Peyer's patch (tissue), 4 donors: ENCODE results near the gene UBE2C.
A peak's percentile ranks its signal among the peaks of the same experiment; 100 is the strongest.

Source experiments
- POLR2A ChIP-seq, 2 donors: fragments of 450-650 bp; IDR thresholded peaks; one replicate each; pipeline ENCODE4 v1.5.1; 2017; ENCODE audit warnings: antibody characterized with exemption in 2 of 2, mild to moderate bottlenecking in 2 of 2, moderate library complexity in 2 of 2
- TF ChIP-seq, protein P1 (sequence below), 6 experiments: fragments of 450-650 bp in 4 of 6; fragments of 200-600 bp in 2 of 6; sonication (generic) in 1 of 6; IDR thresholded peaks; one replicate each; pipeline ENCODE4 v1.5.1; 2017 to 2019; ENCODE audit warnings: antibody characterized with exemption in 6 of 6, mild to moderate bottlenecking in 3 of 6, moderate library complexity in 1 of 6

DNA sequence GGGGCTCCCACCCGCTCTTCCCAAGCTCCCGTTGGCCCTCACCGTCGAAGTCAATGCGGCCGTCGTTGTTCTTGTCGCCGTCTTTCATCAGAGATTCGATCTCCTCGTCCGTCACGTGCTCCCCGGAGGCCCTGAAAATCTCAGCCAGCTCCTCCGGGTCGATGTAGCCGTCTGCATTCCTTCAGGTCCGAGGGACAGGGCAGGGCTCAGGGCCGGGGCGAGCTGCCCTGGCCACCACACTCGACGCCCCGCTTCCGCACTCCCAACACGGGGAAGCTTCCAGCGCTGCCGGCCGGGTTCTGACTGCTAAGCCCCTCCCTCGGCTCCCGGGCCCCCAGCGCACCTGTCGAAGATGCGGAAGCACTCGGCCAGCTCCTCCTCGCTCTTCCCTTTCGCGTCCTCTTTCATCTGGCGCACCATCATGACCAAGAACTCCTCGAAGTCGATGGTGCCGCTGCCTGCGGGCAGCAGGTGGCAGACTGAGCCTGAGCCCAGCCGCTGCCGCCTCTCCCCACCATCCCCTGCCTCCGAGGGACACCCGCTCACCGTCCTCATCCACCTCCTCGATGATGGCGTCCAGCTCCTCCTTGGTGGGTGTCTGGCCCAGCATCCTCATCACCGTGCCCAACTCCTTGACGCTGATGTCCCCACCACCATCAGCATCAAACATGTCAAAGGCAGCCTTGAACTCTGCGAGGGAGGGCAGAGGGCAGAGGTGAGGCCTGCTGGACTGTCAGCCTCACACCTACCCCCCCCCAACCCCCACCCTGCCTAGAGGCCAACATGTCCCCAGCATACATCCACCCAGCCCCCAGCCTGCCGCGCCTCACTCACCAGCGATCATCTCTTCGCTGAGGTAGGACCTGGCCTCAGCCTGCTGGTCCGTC, 11.7 kb downstream of the UBE2C start:
- no peak for TF ChIP-seq POLR2A (IDR thresholded peaks at IDR 0.05)
- TF ChIP-seq, protein P1, sequence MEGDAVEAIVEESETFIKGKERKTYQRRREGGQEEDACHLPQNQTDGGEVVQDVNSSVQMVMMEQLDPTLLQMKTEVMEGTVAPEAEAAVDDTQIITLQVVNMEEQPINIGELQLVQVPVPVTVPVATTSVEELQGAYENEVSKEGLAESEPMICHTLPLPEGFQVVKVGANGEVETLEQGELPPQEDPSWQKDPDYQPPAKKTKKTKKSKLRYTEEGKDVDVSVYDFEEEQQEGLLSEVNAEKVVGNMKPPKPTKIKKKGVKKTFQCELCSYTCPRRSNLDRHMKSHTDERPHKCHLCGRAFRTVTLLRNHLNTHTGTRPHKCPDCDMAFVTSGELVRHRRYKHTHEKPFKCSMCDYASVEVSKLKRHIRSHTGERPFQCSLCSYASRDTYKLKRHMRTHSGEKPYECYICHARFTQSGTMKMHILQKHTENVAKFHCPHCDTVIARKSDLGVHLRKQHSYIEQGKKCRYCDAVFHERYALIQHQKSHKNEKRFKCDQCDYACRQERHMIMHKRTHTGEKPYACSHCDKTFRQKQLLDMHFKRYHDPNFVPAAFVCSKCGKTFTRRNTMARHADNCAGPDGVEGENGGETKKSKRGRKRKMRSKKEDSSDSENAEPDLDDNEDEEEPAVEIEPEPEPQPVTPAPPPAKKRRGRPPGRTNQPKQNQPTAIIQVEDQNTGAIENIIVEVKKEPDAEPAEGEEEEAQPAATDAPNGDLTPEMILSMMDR (IDR thresholded peaks at IDR 0.05) = peak in 4 of 6 experiments; percentile 44 to 72 (median 67)
